Neural cell (in vitro differentiated cells): ENCODE results near the gene MAJIN. TPM values are rescaled to one million over a fixed set of nuclear protein-coding genes. Genes with fewer than 3 reads are reported as not detected.

Experiments used
- H2AFZ ChIP-seq: fragments of 200-600, 300-800 bp; sonication (generic), shearing (Covaris generic); 2 replicates; pipeline ENCODE4 v1.6.0; 2014; ENCODE audit warnings: low read depth, mild to moderate bottlenecking, antibody characterized with exemption, low read length, moderate library complexity
- H3F3A ChIP-seq: fragments of 200-600 bp; shearing (Covaris generic); 2 replicates; pipeline ENCODE4 v1.6.1; 2016; ENCODE audit warnings: mild to moderate bottlenecking, moderate library complexity, mixed read lengths, antibody characterized with exemption, low read length; ENCODE audit not compliant: insufficient read depth, poor library complexity, severe bottlenecking
- H3K27ac ChIP-seq: fragments of 200-600, 300-800 bp; sonication (generic), shearing (Covaris generic); 2 replicates; pipeline ENCODE4 v1.5.1; 2014; ENCODE audit warnings: mild to moderate bottlenecking, low read length, moderate library complexity
- H3K27me3 ChIP-seq: fragments of 300-800, 200-600 bp; sonication (generic), shearing (Covaris generic); 2 replicates; pipeline ENCODE4 v1.6.0; 2014; ENCODE audit warnings: mild to moderate bottlenecking, low read depth, low read length, moderate library complexity; ENCODE audit not compliant: insufficient read depth
- H3K36me3 ChIP-seq: fragments of 300-800, 200-600 bp; sonication (generic), shearing (Covaris generic); 2 replicates; pipeline ENCODE4 v1.5.1; 2014; ENCODE audit warnings: mild to moderate bottlenecking, antibody characterized with exemption, low read length, moderate library complexity; ENCODE audit not compliant: insufficient read depth
- H3K4me2 ChIP-seq: fragments of 300-800, 200-600 bp; sonication (generic), shearing (Covaris generic); 2 replicates; pipeline ENCODE4 v1.6.0; 2014; ENCODE audit warnings: mild to moderate bottlenecking, low read length
- H3K4me3 ChIP-seq: fragments of 300-800, 200-600 bp; sonication (generic), shearing (Covaris generic); 2 replicates; pipeline ENCODE4 v1.5.1; 2014; ENCODE audit warnings: mild to moderate bottlenecking, low read length, moderate library complexity
- H3K79me2 ChIP-seq: fragments of 200-600 bp; shearing (Covaris generic); replicated peaks from 2 replicates; pipeline ENCODE4 v1.6.0; 2014; ENCODE audit warnings: mild to moderate bottlenecking, low read length, moderate library complexity; ENCODE audit not compliant: insufficient read depth
- H3K9ac ChIP-seq: fragments of 300-800, 200-600 bp; sonication (generic), shearing (Covaris generic); 2 replicates; pipeline ENCODE4 v1.6.1; 2016; ENCODE audit warnings: mild to moderate bottlenecking, low read length, mixed read lengths
- H3K9me2 ChIP-seq: fragments of 200-600 bp; shearing (Covaris generic); 2 replicates; pipeline ENCODE4 v1.6.1; 2016; ENCODE audit warnings: mild to moderate bottlenecking, low read length, mixed read lengths; ENCODE audit not compliant: insufficient read depth
- H3K9me3 ChIP-seq: fragments of 200-600, 300-800 bp; sonication (generic), shearing (Covaris generic); 2 replicates; pipeline ENCODE4 v1.6.1; 2016; ENCODE audit warnings: mild to moderate bottlenecking, mixed run types, low read length, moderate library complexity, mixed read lengths
- H4K20me1 ChIP-seq: fragments of 200-600 bp; shearing (Covaris generic); 2 replicates; pipeline ENCODE4 v1.6.1; 2016; ENCODE audit warnings: mild to moderate bottlenecking, mixed run types; ENCODE audit not compliant: insufficient read depth
- CTCF ChIP-seq: fragments of 450-650 bp; IDR thresholded peaks from 2 replicates; pipeline ENCODE4 v1.5.1; 2014; ENCODE audit warnings: antibody characterized with exemption, mild to moderate bottlenecking, moderate library complexity; ENCODE audit not compliant: poor library complexity, severe bottlenecking
- EP300 ChIP-seq: fragments of 450-650 bp; conservative IDR thresholded peaks from 2 replicates; pipeline ENCODE4 v1.6.1; 2014; ENCODE audit warnings: antibody characterized with exemption, mild to moderate bottlenecking, moderate library complexity; ENCODE audit not compliant: poor library complexity, severe bottlenecking
- EZH2 ChIP-seq: fragments of 200-600, 300-800 bp; shearing (Covaris generic), sonication (generic); IDR thresholded peaks from 2 replicates; pipeline ENCODE4 v1.6.1; 2014; ENCODE audit warnings: antibody characterized with exemption, low read length, borderline replicate concordance, mild to moderate bottlenecking; ENCODE audit not compliant: insufficient read depth, poor library complexity, severe bottlenecking
- MXI1 ChIP-seq: fragments of 450-650 bp; conservative IDR thresholded peaks from 2 replicates; pipeline ENCODE4 v1.6.1; 2014; ENCODE audit warnings: antibody characterized with exemption, mild to moderate bottlenecking; ENCODE audit not compliant: poor library complexity, severe bottlenecking
- POLR2AphosphoS5 ChIP-seq: IDR thresholded peaks from 2 replicates; pipeline ENCODE4 v1.6.1; 2012
- RAD21 ChIP-seq: fragments of 450-650 bp; conservative IDR thresholded peaks from 2 replicates; pipeline ENCODE4 v1.6.1; 2014; ENCODE audit warnings: antibody characterized with exemption, mild to moderate bottlenecking, moderate library complexity
- REST ChIP-seq: IDR thresholded peaks from 2 replicates; pipeline ENCODE4 v1.6.1; 2012; ENCODE audit warnings: borderline replicate concordance
- SMC3 ChIP-seq: fragments of 450-650 bp; conservative IDR thresholded peaks from 2 replicates; pipeline ENCODE4 v1.6.1; 2014; ENCODE audit warnings: antibody characterized with exemption, mild to moderate bottlenecking, moderate library complexity; ENCODE audit not compliant: poor library complexity
- TAF1 ChIP-seq: IDR thresholded peaks from 2 replicates; pipeline ENCODE4 v1.6.1; 2012; ENCODE audit warnings: low read depth
- polyA plus RNA-seq: library from polyadenylated mRNA; depleted of rRNA; stranded (reverse); fragments of >200 nt; gene quantifications from 2 replicates; pipeline ENCODE4 v1.2.3, GENCODE V29; 2014

MAJIN gene
- polyA plus RNA-seq, 1 donor from 2014 or later, result not detected

GRCh38 chr11:64916040-64916774 lies 55.7 kb downstream of the MAJIN start:
- Histone ChIP-seq H3F3A (no peaks in the 10 kb centered on the region), H3K4me2 (peak overlapping the region; percentile 84), H2AFZ (peak overlapping the region; percentile 2), H3K79me2 (peaks cover 7% of the 10 kb centered on the region), H3K4me3 (peak overlapping the region; percentile 72), H3K9me3 (no peaks in the 10 kb centered on the region), H3K9ac (peak overlapping the region; percentile 78), H3K27me3 (no peaks in the 10 kb centered on the region), H3K27ac (peak overlapping the region; percentile 52), H3K9me2 (no peaks in the 10 kb centered on the region), H4K20me1 (no peaks in the 10 kb centered on the region), H3K36me3 (no peaks in the 10 kb centered on the region)
- TF ChIP-seq POLR2AphosphoS5 (no peak), RAD21 (no peak), TAF1 (no peak), MXI1 (no peak)

GRCh38 chr11:64915376-64915887 lies 56.5 kb downstream of the MAJIN start:
- no peaks in the 10 kb centered on the region for H3F3A ChIP-seq
- H3K27ac ChIP-seq, result no peak overlapping the region
- TF ChIP-seq CTCF, result no peak
- TF ChIP-seq SMC3, result no peak
- TF ChIP-seq REST, result no peak
- no peak for TF ChIP-seq RAD21
- no peak for TF ChIP-seq EP300
- no peak for TF ChIP-seq POLR2AphosphoS5
- TF ChIP-seq TAF1, result no peak
- no peak for TF ChIP-seq MXI1
- TF ChIP-seq EZH2, result no peak
- no peaks in the 10 kb centered on the region for H3K36me3 ChIP-seq
- no peaks in the 10 kb centered on the region for H3K27me3 ChIP-seq
- no peaks in the 10 kb centered on the region for H3K9me3 ChIP-seq
- H3K4me2 ChIP-seq, result no peak overlapping the region
- H3K9ac ChIP-seq, result peak overlapping the region; percentile 78
- no peaks in the 10 kb centered on the region for H4K20me1 ChIP-seq
- H3K9me2 ChIP-seq, result no peaks in the 10 kb centered on the region
- peak overlapping the region; percentile 72 for H3K4me3 ChIP-seq
- peaks cover 7% of the 10 kb centered on the region for H3K79me2 ChIP-seq
- no peak overlapping the region for H2AFZ ChIP-seq
